Measurements from ENCODE around the gene EIF2S1. TPM values are rescaled to one million over a fixed set of nuclear protein-coding genes. Genes with fewer than 3 reads are reported as not detected.
"Not testable (repeated sequence)": the region's sequence is repeated elsewhere in the genome, so short reads cannot be mapped to it uniquely, and the experiment has no call there.

Gene EIF2S1
- 100 to 1,000 TPM in 1 of 3 donors, 10 to 100 TPM in 2; 55.2 to 113 (median 73.6) TPM for polyA plus RNA-seq

DNA sequence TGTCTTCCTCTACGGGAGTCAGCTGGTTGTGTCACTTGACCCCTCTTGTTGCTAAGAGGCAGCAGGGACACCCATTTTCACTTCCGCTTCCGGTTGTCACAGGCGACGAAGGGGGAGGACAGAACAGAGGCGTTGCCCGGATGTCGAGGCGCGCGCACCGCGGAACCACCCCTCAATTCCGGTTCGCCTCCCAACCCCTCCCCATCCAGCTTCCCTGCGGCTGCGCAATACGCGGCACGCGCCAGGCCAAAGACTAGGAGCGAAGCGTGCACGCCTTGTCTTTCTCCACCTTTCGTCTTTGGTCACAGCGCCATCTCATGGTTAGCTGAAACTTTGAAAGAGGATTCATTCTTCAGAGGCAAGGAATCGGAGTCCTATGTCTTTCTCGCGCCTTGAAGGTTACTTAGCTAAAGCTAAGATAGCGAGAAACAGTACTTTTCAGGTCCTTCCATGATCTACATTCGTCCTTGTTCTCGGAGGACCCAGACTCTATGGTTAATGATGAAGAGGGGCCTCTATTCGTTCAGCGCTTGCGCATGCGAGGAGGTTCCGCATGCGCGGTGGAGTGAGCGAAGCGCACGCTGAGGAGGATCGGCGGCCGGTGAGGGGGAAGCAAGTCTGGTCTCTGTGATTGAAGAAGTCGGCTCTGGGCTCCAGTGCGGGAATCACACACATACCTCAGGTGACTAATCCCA is at the start of gene EIF2S1, which contains the start of gene ATP6V1D:
Gene EIF2S1, plus strand, starts transcription at position 554 of the 695 bp plus-strand sequence. CDS start 4,440 bp downstream, outside the sequence.
Gene ATP6V1D, minus strand, starts transcription at position 30 of the 695 bp plus-strand sequence. CDS start 106 bp downstream, outside the sequence.
- WGBS, 3 donors, result 0 to 1% (median 0%) methylated on average over 47 of the region's 47 CpGs
- peak within 1 kb of the TSS; percentile 84 for H3K27ac ChIP-seq (ENCODE audit: low read depth, low read length)

GRCh38 chr14:67311868-67312267 is 48.3 kb upstream of the EIF2S1 start:
- no peak overlapping the region for H3K27ac ChIP-seq (ENCODE audit: low read depth, low read length)
- WGBS, 3 donors, result 83 to 96% (median 96%) methylated on average over 2 of the region's 2 CpGs

DNA sequence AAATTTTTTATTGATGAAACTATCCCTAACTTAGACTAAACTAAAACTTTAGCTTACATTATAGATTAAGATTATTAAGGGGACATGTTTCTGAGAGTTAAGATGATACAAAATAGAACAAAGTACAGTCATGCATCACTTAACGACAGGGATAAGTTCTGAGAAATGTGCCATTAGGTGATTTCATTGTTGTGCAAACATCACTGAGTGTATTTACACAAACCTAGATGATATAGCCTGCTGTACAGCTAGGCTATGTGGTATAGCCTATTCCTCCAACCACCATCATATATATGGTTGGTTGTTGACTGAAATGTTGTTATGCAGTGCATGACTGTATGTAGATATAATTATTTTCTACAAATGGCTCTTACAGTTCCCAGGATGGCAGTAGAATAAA is 47.0 kb upstream of the EIF2S1 start:
- no peak overlapping the region for H3K27ac ChIP-seq (ENCODE audit: low read depth, low read length)
- WGBS, 3 donors, result 44 to 90% (median 73%) methylated on average over 1 of the region's 1 CpG

- H3K27ac ChIP-seq (ENCODE audit: low read depth, low read length), result no peak overlapping the region
- 76 to 87% (median 80%) methylated on average over 1 of the region's 1 CpG for WGBS, 3 donors
Observed at GRCh38 chr14:67317822-67318221, 42.3 kb upstream of the EIF2S1 start.

DNA sequence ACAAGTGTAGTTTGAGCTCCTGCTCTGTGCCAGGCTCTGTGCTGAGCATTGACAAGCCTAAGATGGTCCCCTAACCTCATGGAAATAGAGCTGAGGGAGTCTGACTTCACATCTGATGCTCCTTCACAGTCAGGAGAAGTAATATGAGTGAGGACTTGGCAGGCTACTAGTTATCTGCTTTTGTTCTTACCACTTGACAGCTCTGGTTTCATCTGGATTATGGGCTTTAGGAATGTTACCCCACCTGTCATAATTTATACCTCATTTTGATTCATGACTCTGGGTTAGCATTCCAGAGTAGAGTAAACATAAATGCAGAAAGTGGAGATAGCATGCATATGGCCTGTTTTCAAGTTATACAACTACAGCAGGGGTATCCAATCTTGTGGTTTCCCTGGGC is 41.0 kb upstream of the EIF2S1 start:
- H3K27ac ChIP-seq (ENCODE audit: low read depth, low read length), result no peak overlapping the region

DNA sequence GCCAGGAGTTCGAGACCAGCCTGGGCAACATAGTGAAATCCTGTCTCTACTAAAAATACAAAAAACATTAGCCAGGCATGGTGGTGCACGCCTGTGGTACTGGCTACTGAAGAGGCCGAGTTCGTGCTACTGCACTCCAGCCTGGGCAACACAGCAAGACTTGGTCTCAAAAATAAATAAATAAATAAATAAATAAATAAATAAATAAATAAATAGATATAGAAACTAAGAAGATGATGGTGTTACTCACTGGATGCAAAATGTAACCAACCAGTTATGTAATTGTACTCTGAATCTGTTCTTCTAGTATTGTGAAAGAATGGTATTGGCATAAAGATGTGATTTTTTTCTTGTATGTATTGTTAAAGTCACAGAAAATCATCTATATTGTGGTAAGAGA is 30.5 kb upstream of the EIF2S1 start:
- WGBS, 3 donors, result 97 to 99% (median 98%) methylated on average over 4 of the region's 4 CpGs
- H3K27ac ChIP-seq (ENCODE audit: low read depth, low read length), result not testable (repeated sequence)

DNA sequence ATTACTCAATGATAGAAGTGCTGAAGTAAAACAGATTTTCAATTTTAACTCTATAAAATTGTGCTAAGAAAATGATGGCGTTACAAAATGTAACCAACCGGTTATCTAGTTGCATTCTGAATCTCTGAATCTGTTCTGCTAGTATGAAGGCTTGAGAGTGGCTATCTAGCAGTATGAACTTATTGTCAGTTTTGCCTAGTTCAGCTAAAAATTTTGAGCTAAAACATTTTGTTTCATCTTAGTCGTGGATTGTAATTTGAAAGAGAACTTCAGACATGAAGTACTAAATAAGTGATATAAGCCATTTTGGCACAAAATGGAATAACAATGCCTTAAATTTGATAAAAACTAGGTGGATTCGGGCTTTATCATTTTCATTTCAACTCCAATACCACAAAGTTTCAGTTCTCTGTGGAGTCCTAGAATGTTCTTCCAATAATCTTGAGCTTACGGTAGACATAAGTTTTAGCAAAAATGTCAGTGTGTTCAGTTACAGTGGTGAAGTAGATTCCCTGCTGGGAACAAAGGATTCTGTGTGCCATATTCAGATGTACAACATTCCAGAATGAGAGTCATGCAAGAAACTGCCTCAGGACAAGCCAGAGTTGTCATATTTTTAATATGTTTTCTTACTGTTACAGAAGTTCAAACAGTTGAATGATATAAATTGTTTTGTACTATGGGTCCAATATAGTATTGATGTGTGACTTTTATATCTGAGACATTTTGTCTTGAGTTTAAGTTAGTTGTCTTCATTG is 28.6 kb upstream of the EIF2S1 start:
- WGBS, 3 donors, result 95 to 96% (median 95%) methylated on average over 5 of the region's 5 CpGs
- H3K27ac ChIP-seq (ENCODE audit: low read depth, low read length), result no peak overlapping the region

DNA sequence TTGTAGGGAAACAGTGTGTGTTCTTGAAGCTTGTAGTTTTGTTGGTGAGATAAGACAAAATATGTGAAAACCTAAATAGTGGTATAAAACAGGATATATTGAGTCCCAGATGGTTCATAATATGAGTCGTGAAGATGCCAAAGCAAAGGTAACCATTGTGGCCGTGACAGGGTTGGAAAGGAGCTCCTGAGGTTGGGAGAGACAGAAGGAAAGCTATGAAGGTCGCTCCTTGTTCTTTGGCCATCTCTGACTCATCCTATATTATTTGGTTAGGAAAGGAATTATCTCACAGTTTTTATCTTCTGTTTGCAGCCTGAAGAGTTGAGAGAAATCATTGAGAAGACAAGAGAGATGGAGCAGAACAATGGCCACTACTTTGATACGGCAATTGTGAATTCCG is 27.7 kb upstream of the EIF2S1 start:
- H3K27ac ChIP-seq (ENCODE audit: low read depth, low read length), result no peak overlapping the region
- 89 to 98% (median 95%) methylated on average over 5 of the region's 5 CpGs for WGBS, 3 donors

GRCh38 chr14:67335781-67336180 is 24.3 kb upstream of the EIF2S1 start:
- no peak overlapping the region for H3K27ac ChIP-seq (ENCODE audit: low read depth, low read length)
- WGBS, 3 donors, result 94 to 99% (median 97%) methylated on average over 2 of the region's 2 CpGs

GRCh38 chr14:67341231-67341630 is 18.9 kb upstream of the EIF2S1 start:
- WGBS, 3 donors, result 97% methylated on average over 21 to 31 of the region's 31 CpGs
- not testable (repeated sequence) for H3K27ac ChIP-seq (ENCODE audit: low read depth, low read length)

DNA sequence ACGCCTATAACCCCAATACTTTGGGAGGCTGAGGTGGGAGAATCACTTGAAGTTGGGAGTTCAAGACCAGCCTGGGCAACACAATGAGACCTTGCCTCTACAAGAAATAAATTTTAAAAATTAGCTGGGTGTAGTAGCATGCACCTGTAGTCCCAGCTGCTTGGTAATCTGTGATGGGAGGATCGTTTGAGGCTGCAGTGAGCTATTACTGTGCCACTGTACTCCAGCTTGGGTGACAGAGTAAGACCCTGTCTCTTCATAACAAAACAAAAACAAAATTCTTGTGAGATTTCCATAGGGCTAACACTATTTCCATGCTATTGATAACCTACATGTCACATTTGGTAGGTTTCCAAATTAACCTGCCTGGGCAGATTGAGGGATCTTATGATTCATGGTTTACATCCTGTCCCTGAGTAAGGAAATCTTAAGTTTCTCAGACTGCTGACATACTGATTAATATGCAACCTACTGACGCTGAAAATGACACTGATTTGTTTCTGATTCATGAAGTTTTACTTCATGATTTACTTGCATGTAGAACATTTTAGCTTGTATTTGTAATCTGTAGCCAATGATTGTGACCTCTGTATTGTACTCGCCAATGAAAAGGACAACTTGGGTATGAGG is 16.4 kb upstream of the EIF2S1 start:
- H3K27ac ChIP-seq (ENCODE audit: low read depth, low read length), result no peak overlapping the region
- WGBS, 3 donors, result 91 to 95% (median 94%) methylated on average over 4 of the region's 4 CpGs

- H3K27ac ChIP-seq (ENCODE audit: low read depth, low read length), result no peak overlapping the region
Observed at GRCh38 chr14:67345583-67345982, 14.5 kb upstream of the EIF2S1 start.

DNA sequence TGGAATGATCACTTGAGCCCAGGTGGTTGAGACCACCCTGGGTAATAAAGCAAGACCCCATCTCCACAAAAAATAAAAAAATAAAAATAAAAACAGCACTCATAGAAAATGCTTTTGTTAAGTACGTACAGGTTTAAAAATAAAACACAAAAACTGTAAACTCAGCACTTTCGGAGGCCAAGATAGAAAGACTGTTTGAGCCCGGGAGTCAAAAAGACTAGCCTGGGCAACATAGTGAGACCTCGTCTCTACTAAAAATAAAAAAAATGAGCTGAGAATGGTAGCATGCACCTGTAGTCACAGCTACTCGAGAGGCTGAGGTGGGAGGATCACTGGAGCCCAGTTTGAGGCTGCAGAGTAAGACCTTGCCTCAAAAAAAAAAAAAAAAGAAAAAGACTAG is 8.1 kb upstream of the EIF2S1 start:
- WGBS, 3 donors, result 90 to 95% (median 92%) methylated on average over 5 of the region's 5 CpGs
- H3K27ac ChIP-seq (ENCODE audit: low read depth, low read length), result no peak overlapping the region

DNA sequence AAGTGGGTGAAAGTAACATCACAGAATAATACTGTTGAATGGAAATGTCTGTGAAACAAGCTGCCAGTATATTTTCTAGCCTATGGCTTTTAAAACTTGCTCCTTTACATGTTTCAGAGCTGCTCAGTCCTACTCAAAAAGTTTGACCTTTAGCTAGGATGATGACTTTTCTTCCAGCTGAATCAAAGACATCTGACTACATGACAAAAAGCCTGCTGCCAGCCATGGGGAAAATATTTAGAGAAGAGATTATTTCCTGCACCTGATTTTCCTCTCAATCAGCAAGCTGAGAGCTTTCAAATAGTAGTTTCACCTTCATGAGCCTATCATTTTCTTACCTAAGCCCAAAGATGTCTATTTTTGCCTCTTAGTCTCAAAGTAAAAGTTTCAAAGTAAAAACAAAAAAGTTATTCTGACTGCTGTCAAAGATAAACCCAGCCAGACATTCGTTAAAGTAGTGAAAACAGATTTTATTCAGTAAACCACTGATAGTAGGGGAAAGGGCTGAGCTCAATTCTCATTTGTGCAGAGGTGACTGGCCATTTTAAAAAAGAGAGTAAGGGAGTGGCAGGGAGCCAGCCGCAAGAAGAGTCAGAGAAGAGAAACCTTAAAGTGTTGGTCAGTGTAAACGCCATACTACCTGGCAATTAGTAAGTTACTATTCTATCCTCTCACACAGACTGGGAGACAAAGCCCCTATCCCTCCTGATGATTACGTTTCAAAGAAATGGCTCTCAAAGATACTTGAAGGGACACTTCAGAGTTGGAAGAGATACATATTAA is 2.8 kb upstream of the EIF2S1 start:
- WGBS, 3 donors, result 47 to 68% (median 67%) methylated on average over 4 of the region's 4 CpGs
- H3K27ac ChIP-seq (ENCODE audit: low read depth, low read length), result no peak overlapping the region

DNA sequence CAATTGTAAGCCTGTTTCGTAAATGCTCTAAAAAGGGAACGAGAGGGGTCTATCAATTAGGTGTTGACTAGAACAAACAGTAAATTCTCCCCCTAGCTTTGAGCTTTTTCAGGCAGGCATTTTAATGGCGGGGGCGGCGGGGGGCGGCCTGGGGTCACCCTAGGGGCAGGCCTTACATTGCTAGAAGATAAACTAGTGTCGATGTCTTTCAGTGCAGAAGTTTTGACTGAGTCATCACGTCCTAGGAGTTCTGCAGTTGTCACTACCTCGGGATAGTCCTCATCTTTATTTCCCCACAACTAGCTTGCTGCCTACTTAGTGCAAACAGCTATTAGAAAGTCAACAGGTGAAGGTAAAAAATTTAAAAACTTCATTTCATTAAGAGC is 2.2 kb upstream of the EIF2S1 start:
- H3K27ac ChIP-seq (ENCODE audit: low read depth, low read length), result no peak overlapping the region
- 37 to 71% (median 68%) methylated on average over 9 of the region's 9 CpGs for WGBS, 3 donors

DNA sequence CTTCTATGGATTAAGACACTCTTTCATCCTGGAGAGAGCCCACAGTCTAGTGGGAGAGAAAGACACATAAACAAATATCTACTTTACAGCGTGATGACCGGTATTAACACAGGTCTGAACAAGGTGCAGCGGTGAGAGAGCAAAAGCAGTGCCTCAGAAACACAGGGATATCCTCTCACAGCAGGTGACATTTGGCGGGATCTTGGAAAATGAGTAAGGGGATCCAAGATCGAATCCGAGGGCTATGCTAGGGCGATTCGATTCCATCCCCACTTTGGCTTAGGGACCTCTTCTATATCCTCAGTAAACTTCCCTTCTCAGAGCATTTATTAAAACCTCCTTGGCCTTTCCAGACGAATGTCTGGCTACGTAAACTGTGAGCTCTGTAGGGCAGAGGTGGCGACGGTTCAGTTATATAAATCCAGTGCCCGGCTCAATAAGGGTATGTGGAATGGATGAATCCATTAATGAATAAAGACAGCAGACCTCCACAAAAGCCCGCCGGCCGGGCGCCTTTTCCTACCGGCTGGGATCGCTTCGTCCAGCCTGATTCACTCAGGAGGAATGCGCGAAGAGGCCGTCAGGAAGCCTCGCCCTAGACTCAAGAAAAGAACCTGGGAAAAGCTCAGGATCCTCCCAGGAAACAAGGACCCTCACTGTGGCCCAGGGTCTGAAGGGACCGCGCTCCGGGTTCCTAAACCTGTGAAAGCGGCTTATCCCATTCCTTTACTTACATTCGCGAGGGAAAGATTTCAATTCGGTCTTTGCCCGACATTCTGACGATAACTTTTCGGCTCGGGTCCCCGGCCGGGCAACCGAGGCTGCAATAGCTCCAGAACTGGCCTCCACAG is 979 bp upstream of the EIF2S1 start:
- no peak overlapping the region for H3K27ac ChIP-seq (ENCODE audit: low read depth, low read length)
- 1 to 3% (median 3%) methylated on average over 38 of the region's 38 CpGs for WGBS, 3 donors

GRCh38 chr14:67360470-67361206 is 510 bp downstream of the EIF2S1 start:
- WGBS, 3 donors, result 1 to 2% (median 1%) methylated on average over 34 of the region's 34 CpGs
- H3K27ac ChIP-seq (ENCODE audit: low read depth, low read length), result peak overlapping the region; percentile 84

All from adipose tissue (tissue), 3 donors.